A673 (cell line): ENCODE measurements around the gene IL10RA. TPM values are rescaled to one million over a fixed set of nuclear protein-coding genes. Genes with fewer than 3 reads are reported as not detected.

Experiments
- BruUV-seq: library from RNA; stranded (reverse); fragments of 400-500 nt; replicated peaks from 2 replicates; lab custom pipeline; 2021; lab: Mats Ljungman, UMichigan
- CTCF ChIA-PET: fragments of 300-600 bp; sonication (Branson Sonifier 250); formaldehyde crosslinking; loops from one replicate; lab custom pipeline; 2022; ENCODE audit warnings: antibody characterized with exemption; lab: Charles Lee
- POLR2A ChIA-PET: fragments of 300-600 bp; sonication (Branson Sonifier 250); formaldehyde crosslinking; loops from one replicate; lab custom pipeline; 2022; ENCODE audit warnings: antibody characterized with exemption; ENCODE audit not compliant: low non-redundant PET; lab: Charles Lee
- DNase-seq: peaks from one replicate; pipeline ENCODE4 v3.0.0-alpha.2; 2015; ENCODE audit warnings: low spot score
- H3K27ac ChIP-seq: fragments of 200-600 bp; sonication (generic); 2 replicates; pipeline ENCODE4 v1.5.1; 2016; ENCODE audit warnings: mixed run types, low read depth, mild to moderate bottlenecking, mixed read lengths, antibody characterized with exemption, low read length; ENCODE audit not compliant: poor library complexity, severe bottlenecking
- H3K27me3 ChIP-seq: fragments of 200-600 bp; sonication (generic); replicated peaks from 2 replicates; pipeline ENCODE4 v1.6.1; 2017; ENCODE audit warnings: mixed run types, low read depth, mild to moderate bottlenecking, mixed read lengths, antibody characterized with exemption, low read length; ENCODE audit not compliant: insufficient read depth, poor library complexity
- H3K36me3 ChIP-seq: fragments of 200-600 bp; sonication (generic); 2 replicates; pipeline ENCODE4 v1.6.1; 2016; ENCODE audit warnings: mixed run types, mild to moderate bottlenecking, mixed read lengths, antibody characterized with exemption, low read length; ENCODE audit not compliant: insufficient read depth, poor library complexity, severe bottlenecking
- H3K4me1 ChIP-seq: fragments of 200-600 bp; sonication (generic); 2 replicates; pipeline ENCODE4 v1.6.1; 2017; ENCODE audit warnings: mixed run types, mild to moderate bottlenecking, mixed read lengths, antibody characterized with exemption, low read length; ENCODE audit not compliant: insufficient read depth, poor library complexity, severe bottlenecking
- H3K4me3 ChIP-seq: fragments of 200-600 bp; sonication (generic); 2 replicates; pipeline ENCODE4 v1.5.1; 2016; ENCODE audit warnings: low read depth, mixed run types, mild to moderate bottlenecking, mixed read lengths, low read length; ENCODE audit not compliant: poor library complexity, severe bottlenecking
- H3K9me3 ChIP-seq: fragments of 200-600 bp; sonication (generic); 2 replicates; pipeline ENCODE4 v1.6.1; 2016; ENCODE audit warnings: mixed run types, low read depth, mild to moderate bottlenecking, mixed read lengths, antibody characterized with exemption, low read length; ENCODE audit not compliant: poor library complexity, severe bottlenecking
- EZH2 ChIP-seq: fragments of 200-600 bp; sonication (generic); IDR thresholded peaks from 2 replicates; pipeline ENCODE4 v1.6.1; 2017; ENCODE audit warnings: borderline replicate concordance, low read depth, mild to moderate bottlenecking, mixed read lengths, antibody characterized with exemption, low read length; ENCODE audit not compliant: poor library complexity, severe bottlenecking
- intact Hi-C: fragments of 100-400 bp; cut with micrococcal nuclease; formaldehyde crosslinking; loops from one replicate; pipeline ENCODE4 v1.10.0; 2022; ENCODE audit not compliant: unreplicated experiment
- total RNA-seq: library from RNA; stranded (reverse); gene quantifications from 2 replicates; pipeline ENCODE4 v1.2.3, GENCODE V29; 2021
- TF ChIP-seq, protein P1 (sequence below): fragments of 300-800, 200-600 bp; sonication (generic); conservative IDR thresholded peaks from 2 replicates; pipeline ENCODE4 v1.5.1; 2017; ENCODE audit warnings: low read depth, mild to moderate bottlenecking, antibody characterized with exemption, low read length, moderate library complexity, mixed read lengths

IL10RA gene
- total RNA-seq, 1 experiment from 2014 or later = not detected

DNA sequence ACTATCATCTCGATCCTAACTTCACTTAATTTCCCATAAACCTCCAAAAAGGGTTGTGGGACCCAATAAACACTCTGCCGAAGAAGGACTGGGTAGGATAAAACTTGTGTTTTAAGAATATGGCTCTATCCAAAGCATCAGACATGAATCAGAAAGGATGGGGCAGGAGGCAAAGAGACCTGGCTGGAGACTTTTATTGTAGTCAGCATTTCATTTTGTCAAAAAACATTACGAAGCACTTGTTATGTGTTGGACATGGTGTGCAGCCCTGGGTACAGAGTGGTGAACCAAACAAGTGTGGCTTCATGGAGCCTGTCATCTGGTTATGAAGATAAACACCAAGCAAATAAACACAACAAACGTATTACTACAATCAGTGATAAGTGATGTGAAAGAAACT is 17.3 kb downstream of the IL10RA start:
- H3K9me3 ChIP-seq = no peaks in the 10 kb centered on the region
- H3K27ac ChIP-seq = no peak overlapping the region
- intact Hi-C loops = no loop called here
- H3K36me3 ChIP-seq = no peaks in the 10 kb centered on the region
- POLR2A ChIA-PET = no interaction called here
- TF ChIP-seq, protein P1, sequence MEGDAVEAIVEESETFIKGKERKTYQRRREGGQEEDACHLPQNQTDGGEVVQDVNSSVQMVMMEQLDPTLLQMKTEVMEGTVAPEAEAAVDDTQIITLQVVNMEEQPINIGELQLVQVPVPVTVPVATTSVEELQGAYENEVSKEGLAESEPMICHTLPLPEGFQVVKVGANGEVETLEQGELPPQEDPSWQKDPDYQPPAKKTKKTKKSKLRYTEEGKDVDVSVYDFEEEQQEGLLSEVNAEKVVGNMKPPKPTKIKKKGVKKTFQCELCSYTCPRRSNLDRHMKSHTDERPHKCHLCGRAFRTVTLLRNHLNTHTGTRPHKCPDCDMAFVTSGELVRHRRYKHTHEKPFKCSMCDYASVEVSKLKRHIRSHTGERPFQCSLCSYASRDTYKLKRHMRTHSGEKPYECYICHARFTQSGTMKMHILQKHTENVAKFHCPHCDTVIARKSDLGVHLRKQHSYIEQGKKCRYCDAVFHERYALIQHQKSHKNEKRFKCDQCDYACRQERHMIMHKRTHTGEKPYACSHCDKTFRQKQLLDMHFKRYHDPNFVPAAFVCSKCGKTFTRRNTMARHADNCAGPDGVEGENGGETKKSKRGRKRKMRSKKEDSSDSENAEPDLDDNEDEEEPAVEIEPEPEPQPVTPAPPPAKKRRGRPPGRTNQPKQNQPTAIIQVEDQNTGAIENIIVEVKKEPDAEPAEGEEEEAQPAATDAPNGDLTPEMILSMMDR = no peak
- TF ChIP-seq EZH2 = no peak
- no peak overlapping the region for H3K4me3 ChIP-seq
- H3K4me1 ChIP-seq = peaks cover 12% of the 10 kb centered on the region
- H3K27me3 ChIP-seq = no peaks in the 10 kb centered on the region
- CTCF ChIA-PET = no interaction called here
- no peak for DNase-seq
- no TSS peak for BruUV-seq

GRCh38 chr11:118004543-118005223 is 18.5 kb downstream of the IL10RA start:
- H3K9me3 ChIP-seq = no peaks in the 10 kb centered on the region
- H3K27ac ChIP-seq = no peak overlapping the region
- no peak for DNase-seq
- no peak overlapping the region for H3K4me3 ChIP-seq
- no TSS peak for BruUV-seq
- intact Hi-C loops = no loop called here
- no peaks in the 10 kb centered on the region for H3K36me3 ChIP-seq
- H3K4me1 ChIP-seq = peaks cover 12% of the 10 kb centered on the region
- ChIA-PET CTCF (no interaction called here), POLR2A (no interaction called here)
- TF ChIP-seq EZH2 = no peak
- TF ChIP-seq, protein P1 = no peak
- peaks cover 8% of the 10 kb centered on the region for H3K27me3 ChIP-seq

DNA sequence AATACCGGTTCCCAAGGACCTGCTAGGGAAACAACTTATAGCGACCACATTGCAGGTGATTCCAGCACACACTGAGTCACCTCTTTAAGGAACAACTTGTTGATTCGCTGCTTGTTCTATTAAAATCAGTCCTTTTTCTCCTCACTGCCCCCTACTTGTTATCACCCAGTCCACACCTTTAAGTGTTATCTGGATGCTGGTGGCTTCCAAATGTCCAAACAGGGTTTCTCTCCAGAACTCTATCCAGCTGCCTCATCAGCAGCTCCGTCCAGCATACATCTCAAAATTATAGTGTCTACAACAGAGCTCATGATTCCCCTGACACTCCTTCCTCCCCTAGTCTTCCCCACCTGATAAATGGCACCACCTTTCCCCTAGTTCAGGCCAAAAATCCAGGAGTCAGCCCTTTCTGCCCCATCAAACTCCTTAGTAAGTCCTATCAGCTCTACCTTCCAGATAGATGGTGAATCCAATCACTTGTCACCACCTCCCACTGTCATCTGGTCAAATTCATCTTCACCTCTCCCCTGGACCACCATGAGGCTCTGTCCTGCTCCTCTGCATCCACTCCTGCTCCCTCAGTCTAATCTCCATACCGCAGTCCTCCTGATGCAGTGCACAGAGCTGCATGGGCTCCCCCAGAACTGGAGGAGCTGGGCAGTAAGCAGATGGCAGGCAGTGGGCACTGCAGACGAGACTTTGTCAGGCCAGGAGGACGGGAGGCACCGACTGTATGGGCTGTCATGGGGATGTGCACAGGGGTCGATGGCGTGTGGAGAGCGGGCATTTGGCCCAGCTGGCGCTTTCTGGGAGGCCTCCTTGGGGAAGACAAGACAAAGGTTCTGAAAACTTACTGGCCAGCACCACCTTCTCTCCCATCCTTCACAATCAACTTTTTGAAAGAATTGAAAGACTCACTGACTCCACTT is 19.3 kb downstream of the IL10RA start:
- CTCF ChIA-PET = no interaction called here
- no TSS peak for BruUV-seq
- Histone ChIP-seq H3K27ac (no peak overlapping the region), H3K36me3 (no peaks in the 10 kb centered on the region), H3K9me3 (no peaks in the 10 kb centered on the region), H3K27me3 (peaks cover 10% of the 10 kb centered on the region), H3K4me1 (peaks cover 12% of the 10 kb centered on the region), H3K4me3 (no peak overlapping the region)
- intact Hi-C loops = no loop called here
- TF ChIP-seq EZH2 = no peak
- TF ChIP-seq, protein P1 = no peak
- no peak for DNase-seq
- POLR2A ChIA-PET = no interaction called here
